NK-92 (cell line): ENCODE measurements around the gene ZMPSTE24.

ENCODE experiments used
- DNase-seq: peaks from one replicate; lab custom pipeline; 2025; ENCODE audit not compliant: unreplicated experiment; lab: John Stamatoyannopoulos, UW

The ZMPSTE24 gene

GRCh38 chr1:40303051-40303771 is 45.2 kb downstream of the ZMPSTE24 start:
- DNase-seq, result no peak

- no peak for DNase-seq
Observed at GRCh38 chr1:40303790-40304189, 45.8 kb downstream of the ZMPSTE24 start.

GRCh38 chr1:40305451-40305850 is 47.4 kb downstream of the ZMPSTE24 start:
- no peak for DNase-seq

GRCh38 chr1:40305871-40306270 is 47.8 kb downstream of the ZMPSTE24 start:
- no peak for DNase-seq

GRCh38 chr1:40306296-40306695 is 48.3 kb downstream of the ZMPSTE24 start:
- no peak for DNase-seq

GRCh38 chr1:40307186-40307585 is 49.1 kb downstream of the ZMPSTE24 start:
- no peak for DNase-seq

- no peak for DNase-seq
Observed at GRCh38 chr1:40308036-40308727, 50.1 kb downstream of the ZMPSTE24 start.

GRCh38 chr1:40309374-40310128 is 51.5 kb downstream of the ZMPSTE24 start:
- DNase-seq, result no peak

- no peak for DNase-seq
Observed at GRCh38 chr1:40310129-40310461, 52.1 kb downstream of the ZMPSTE24 start.

GRCh38 chr1:40310983-40311642 is 53.1 kb downstream of the ZMPSTE24 start:
- no peak for DNase-seq

GRCh38 chr1:40311692-40312091 is 53.7 kb downstream of the ZMPSTE24 start:
- no peak for DNase-seq

GRCh38 chr1:40312238-40313205 is 54.5 kb downstream of the ZMPSTE24 start:
- no peak for DNase-seq

GRCh38 chr1:40313329-40313957 is 55.4 kb downstream of the ZMPSTE24 start:
- DNase-seq, result no peak

- no peak for DNase-seq
Observed at GRCh38 chr1:40313958-40314720, 56.1 kb downstream of the ZMPSTE24 start.

GRCh38 chr1:40314721-40315238 is 56.7 kb downstream of the ZMPSTE24 start:
- DNase-seq, result no peak

- DNase-seq, result no peak
Observed at GRCh38 chr1:40315239-40315794, 57.3 kb downstream of the ZMPSTE24 start.

GRCh38 chr1:40315795-40316594 is 58.0 kb downstream of the ZMPSTE24 start:
- no peak for DNase-seq
